Measurements from ENCODE around the gene CST1.
"Not testable (repeated sequence)": the region's sequence is repeated elsewhere in the genome, so short reads cannot be mapped to it uniquely, and the experiment has no call there.

CST1 gene

DNA sequence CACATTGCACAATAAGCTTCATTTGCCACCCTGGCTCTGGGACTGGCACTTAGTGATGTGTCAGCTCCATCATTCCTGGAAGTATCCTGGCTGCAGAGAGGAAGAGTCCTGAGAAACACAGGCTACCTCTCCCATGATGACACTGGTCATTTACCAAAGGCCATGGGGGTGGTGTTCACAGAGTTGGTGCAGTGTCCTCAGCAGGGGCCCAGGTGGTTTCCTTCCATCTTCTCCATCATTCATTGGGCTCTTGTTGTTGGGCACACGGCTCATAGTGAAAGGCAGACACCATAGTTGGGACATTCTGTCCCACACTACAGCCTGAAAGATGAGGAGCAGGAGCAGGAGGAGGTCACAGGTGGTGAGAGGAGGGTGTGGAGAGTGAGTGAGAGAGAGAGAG, 15.8 kb upstream of the CST1 start:
- Histone ChIP-seq H3K36me3 (ENCODE audit: low read length) (no peaks in the 10 kb centered on the region), H2AFZ (ENCODE audit: low read depth, low read length, severe bottlenecking) (no peak overlapping the region), H3K9me3 (ENCODE audit: insufficient read depth, low read length) (no peaks in the 10 kb centered on the region), H4K20me1 (ENCODE audit: low read depth, low read length) (no peaks in the 10 kb centered on the region), H3K9ac (ENCODE audit: low read length) (no peak overlapping the region), H3K27ac (ENCODE audit: low read depth, low read length) (no peak overlapping the region), H3K4me3 (ENCODE audit: insufficient read depth, low read length, poor library complexity, severe bottlenecking) (no peak overlapping the region), H3K79me2 (ENCODE audit: insufficient read depth, low read length) (no peaks in the 10 kb centered on the region), H3K9me2 (replicated peaks; ENCODE audit: insufficient read depth, low read length) (no peaks in the 10 kb centered on the region), H3K4me2 (ENCODE audit: low read depth, low read length, poor library complexity, severe bottlenecking) (no peak overlapping the region), H3F3A (ENCODE audit: insufficient read depth) (no peaks in the 10 kb centered on the region), H3K27me3 (ENCODE audit: low read length) (no peaks in the 10 kb centered on the region)
- TF ChIP-seq, protein P1, sequence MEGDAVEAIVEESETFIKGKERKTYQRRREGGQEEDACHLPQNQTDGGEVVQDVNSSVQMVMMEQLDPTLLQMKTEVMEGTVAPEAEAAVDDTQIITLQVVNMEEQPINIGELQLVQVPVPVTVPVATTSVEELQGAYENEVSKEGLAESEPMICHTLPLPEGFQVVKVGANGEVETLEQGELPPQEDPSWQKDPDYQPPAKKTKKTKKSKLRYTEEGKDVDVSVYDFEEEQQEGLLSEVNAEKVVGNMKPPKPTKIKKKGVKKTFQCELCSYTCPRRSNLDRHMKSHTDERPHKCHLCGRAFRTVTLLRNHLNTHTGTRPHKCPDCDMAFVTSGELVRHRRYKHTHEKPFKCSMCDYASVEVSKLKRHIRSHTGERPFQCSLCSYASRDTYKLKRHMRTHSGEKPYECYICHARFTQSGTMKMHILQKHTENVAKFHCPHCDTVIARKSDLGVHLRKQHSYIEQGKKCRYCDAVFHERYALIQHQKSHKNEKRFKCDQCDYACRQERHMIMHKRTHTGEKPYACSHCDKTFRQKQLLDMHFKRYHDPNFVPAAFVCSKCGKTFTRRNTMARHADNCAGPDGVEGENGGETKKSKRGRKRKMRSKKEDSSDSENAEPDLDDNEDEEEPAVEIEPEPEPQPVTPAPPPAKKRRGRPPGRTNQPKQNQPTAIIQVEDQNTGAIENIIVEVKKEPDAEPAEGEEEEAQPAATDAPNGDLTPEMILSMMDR (IDR thresholded peaks at IDR 0.05; ENCODE audit: insufficient read depth, low read length, poor library complexity, severe bottlenecking), result no peak
- no peak for TF ChIP-seq EZH2phosphoT487 (conservative IDR thresholded peaks at IDR 0.05; ENCODE audit: low read length)

DNA sequence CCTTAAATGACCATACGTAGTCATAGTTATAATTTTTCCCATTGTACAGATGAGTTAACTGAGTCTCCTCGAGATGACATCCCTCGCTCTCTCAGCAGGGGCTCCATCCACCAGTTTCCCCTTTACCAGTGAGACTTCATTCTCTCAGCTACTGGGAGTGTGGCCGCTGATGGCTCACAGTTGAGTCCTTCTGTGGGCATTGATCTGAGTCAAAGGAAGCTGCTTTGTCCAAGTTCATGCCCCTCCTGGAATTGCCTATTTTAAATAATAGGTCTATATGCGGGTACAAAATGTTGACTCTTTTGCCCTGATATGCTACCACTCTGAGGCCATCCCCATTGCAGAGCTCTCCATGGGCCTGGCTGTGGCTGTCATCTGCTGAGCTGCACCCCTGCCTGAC, 14.8 kb upstream of the CST1 start:
- Histone ChIP-seq H3K36me3 (ENCODE audit: low read length) (no peaks in the 10 kb centered on the region), H4K20me1 (ENCODE audit: low read depth, low read length) (no peaks in the 10 kb centered on the region), H3K4me2 (ENCODE audit: low read depth, low read length, poor library complexity, severe bottlenecking) (no peak overlapping the region), H3K9ac (ENCODE audit: low read length) (no peak overlapping the region), H3K27me3 (ENCODE audit: low read length) (no peaks in the 10 kb centered on the region), H3K9me3 (ENCODE audit: insufficient read depth, low read length) (no peaks in the 10 kb centered on the region), H3K27ac (ENCODE audit: low read depth, low read length) (no peak overlapping the region), H2AFZ (ENCODE audit: low read depth, low read length, severe bottlenecking) (no peak overlapping the region), H3K9me2 (replicated peaks; ENCODE audit: insufficient read depth, low read length) (no peaks in the 10 kb centered on the region), H3K79me2 (ENCODE audit: insufficient read depth, low read length) (no peaks in the 10 kb centered on the region), H3F3A (ENCODE audit: insufficient read depth) (no peaks in the 10 kb centered on the region), H3K4me3 (ENCODE audit: insufficient read depth, low read length, poor library complexity, severe bottlenecking) (no peak overlapping the region)
- TF ChIP-seq, protein P1 (IDR thresholded peaks at IDR 0.05; ENCODE audit: insufficient read depth, low read length, poor library complexity, severe bottlenecking), result no peak
- no peak for TF ChIP-seq EZH2phosphoT487 (conservative IDR thresholded peaks at IDR 0.05; ENCODE audit: low read length)

DNA sequence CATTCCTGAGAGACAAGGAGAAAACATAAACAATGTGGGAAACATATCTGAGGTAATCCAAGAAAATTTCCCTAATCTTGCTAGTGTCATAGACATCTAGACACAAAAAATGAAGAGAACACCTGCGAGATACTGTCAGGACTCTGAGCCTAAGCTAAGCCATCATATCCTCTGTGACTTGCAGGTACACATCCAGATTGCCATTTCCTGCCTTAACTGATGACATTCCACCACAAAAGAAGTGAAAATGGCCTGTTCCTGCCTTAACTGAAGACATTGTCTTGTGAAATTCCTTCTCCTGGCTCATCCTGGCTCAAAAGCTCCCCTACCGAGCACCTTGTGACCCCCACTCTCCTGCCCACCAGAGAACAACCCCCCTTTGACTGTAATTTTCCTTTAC, 13.9 kb upstream of the CST1 start:
- not testable (repeated sequence) for H3K9me2 ChIP-seq (replicated peaks; ENCODE audit: insufficient read depth, low read length); H3K4me3 ChIP-seq (ENCODE audit: insufficient read depth, low read length, poor library complexity, severe bottlenecking); H3F3A ChIP-seq (ENCODE audit: insufficient read depth); H3K9ac ChIP-seq (ENCODE audit: low read length); H3K27ac ChIP-seq (ENCODE audit: low read depth, low read length); H3K36me3 ChIP-seq (ENCODE audit: low read length); H2AFZ ChIP-seq (ENCODE audit: low read depth, low read length, severe bottlenecking); H3K27me3 ChIP-seq (ENCODE audit: low read length); H3K9me3 ChIP-seq (ENCODE audit: insufficient read depth, low read length); H3K79me2 ChIP-seq (ENCODE audit: insufficient read depth, low read length); H4K20me1 ChIP-seq (ENCODE audit: low read depth, low read length); H3K4me2 ChIP-seq (ENCODE audit: low read depth, low read length, poor library complexity, severe bottlenecking)

DNA sequence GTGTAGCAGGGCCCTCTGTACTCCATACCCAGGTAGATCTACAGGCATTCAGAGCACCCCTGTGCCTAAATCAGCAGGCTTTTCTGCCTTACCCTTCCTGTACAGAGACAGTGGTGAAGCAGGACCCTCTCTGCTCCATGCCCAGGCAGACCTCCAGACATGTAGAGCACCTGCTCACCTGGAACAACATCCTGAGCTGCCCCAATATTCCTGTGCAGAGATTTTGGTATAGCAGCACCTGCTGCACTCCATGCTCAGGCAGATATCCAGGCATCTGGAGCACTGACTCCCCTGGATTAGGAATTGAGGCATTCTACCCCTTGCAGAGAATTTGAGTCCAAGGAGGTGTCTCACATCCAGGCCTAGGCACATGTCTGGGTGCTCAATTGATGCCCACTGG, 12.6 kb upstream of the CST1 start:
- Histone ChIP-seq H3K27ac (ENCODE audit: low read depth, low read length) (no peak overlapping the region), H3K27me3 (ENCODE audit: low read length) (no peaks in the 10 kb centered on the region), H3K9me3 (ENCODE audit: insufficient read depth, low read length) (no peaks in the 10 kb centered on the region), H3K9ac (ENCODE audit: low read length) (no peak overlapping the region), H2AFZ (ENCODE audit: low read depth, low read length, severe bottlenecking) (no peak overlapping the region), H4K20me1 (ENCODE audit: low read depth, low read length) (no peaks in the 10 kb centered on the region), H3K4me2 (ENCODE audit: low read depth, low read length, poor library complexity, severe bottlenecking) (no peak overlapping the region), H3F3A (ENCODE audit: insufficient read depth) (no peaks in the 10 kb centered on the region), H3K79me2 (ENCODE audit: insufficient read depth, low read length) (no peaks in the 10 kb centered on the region), H3K36me3 (ENCODE audit: low read length) (no peaks in the 10 kb centered on the region), H3K4me3 (ENCODE audit: insufficient read depth, low read length, poor library complexity, severe bottlenecking) (no peak overlapping the region), H3K9me2 (replicated peaks; ENCODE audit: insufficient read depth, low read length) (no peaks in the 10 kb centered on the region)
- TF ChIP-seq, protein P1 (IDR thresholded peaks at IDR 0.05; ENCODE audit: insufficient read depth, low read length, poor library complexity, severe bottlenecking), result no peak
- no peak for TF ChIP-seq EZH2phosphoT487 (conservative IDR thresholded peaks at IDR 0.05; ENCODE audit: low read length)
